SK-N-MC (cell line): ENCODE measurements around the gene ZNF93.
"Not testable (repeated sequence)": the region's sequence is repeated elsewhere in the genome, so short reads cannot be mapped to it uniquely, and the experiment has no call there.

Experiments
- DNase-seq: peaks from one replicate; pipeline ENCODE4 v3.0.0-alpha.2; 2011; ENCODE audit warnings: low read depth, low spot score
- H3K27ac ChIP-seq: fragments of 200-600 bp; sonication (generic); 2 replicates; pipeline ENCODE4 v1.5.1; 2016; ENCODE audit warnings: mixed run types
- H3K36me3 ChIP-seq: fragments of 200-600 bp; sonication (generic); 2 replicates; pipeline ENCODE4 v1.6.1; 2017; ENCODE audit warnings: antibody characterized with exemption, low read length, mixed read lengths; ENCODE audit not compliant: insufficient read depth
- H3K4me3 ChIP-seq: fragments of 200-600 bp; sonication (generic); 2 replicates; pipeline ENCODE4 v1.5.1; 2016
- H3K9ac ChIP-seq: fragments of 200-600 bp; sonication (generic); 2 replicates; pipeline ENCODE4 v1.8.0; 2017; ENCODE audit warnings: mixed run types, mixed read lengths; ENCODE audit not compliant: insufficient read length
- H3K9me3 ChIP-seq: fragments of 200-600 bp; sonication (generic); 2 replicates; pipeline ENCODE4 v1.6.1; 2017; ENCODE audit warnings: low read depth, mild to moderate bottlenecking, antibody characterized with exemption, low read length, moderate library complexity, mixed read lengths
- EZH2 ChIP-seq: fragments of 200-600 bp; sonication (generic); IDR thresholded peaks from one replicate; pipeline ENCODE4 v1.6.1; 2017; ENCODE audit warnings: antibody characterized with exemption
- FOXP2 ChIP-seq: optimal IDR thresholded peaks from 2 replicates; pipeline ENCODE3; 2011; ENCODE audit warnings: mild to moderate bottlenecking, moderate library complexity; ENCODE audit not compliant: insufficient read depth; ENCODE audit errors: extremely low read length, control extremely low read depth
- POLR2AphosphoS5 ChIP-seq: IDR thresholded peaks from 2 replicates; pipeline ENCODE4 v1.6.1; 2012; ENCODE audit warnings: mild to moderate bottlenecking, low read depth, low read length, borderline replicate concordance

ZNF93 gene

DNA sequence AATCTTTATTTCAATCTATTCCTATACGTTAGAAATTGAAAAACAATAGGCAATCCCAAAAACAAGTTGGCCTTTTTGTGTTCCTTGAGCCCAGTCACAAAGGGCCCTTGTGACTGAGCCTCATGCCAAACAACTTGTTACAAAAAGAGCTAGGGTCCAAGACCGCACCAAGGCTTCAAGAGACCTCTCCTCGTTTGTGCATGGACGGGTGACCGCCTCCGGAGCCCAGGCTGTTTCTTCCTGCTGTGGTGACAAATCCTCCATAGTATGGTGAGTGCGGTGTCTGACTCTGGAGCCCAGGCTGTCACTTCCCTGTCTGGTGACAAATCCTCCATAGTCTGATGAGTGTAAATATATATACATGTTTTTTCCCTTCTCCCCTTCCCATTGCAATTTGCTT, 63.7 kb downstream of the ZNF93 start:
- DNase-seq, result no peak
- H3K36me3 ChIP-seq, result no peaks in the 10 kb centered on the region
- TF ChIP-seq EZH2, result no peak
- no peak for TF ChIP-seq POLR2AphosphoS5
- no peak for TF ChIP-seq FOXP2
- no peaks in the 10 kb centered on the region for H3K9me3 ChIP-seq
- H3K27ac ChIP-seq, result no peak overlapping the region
- no peak overlapping the region for H3K4me3 ChIP-seq
- H3K9ac ChIP-seq, result no peak overlapping the region

DNA sequence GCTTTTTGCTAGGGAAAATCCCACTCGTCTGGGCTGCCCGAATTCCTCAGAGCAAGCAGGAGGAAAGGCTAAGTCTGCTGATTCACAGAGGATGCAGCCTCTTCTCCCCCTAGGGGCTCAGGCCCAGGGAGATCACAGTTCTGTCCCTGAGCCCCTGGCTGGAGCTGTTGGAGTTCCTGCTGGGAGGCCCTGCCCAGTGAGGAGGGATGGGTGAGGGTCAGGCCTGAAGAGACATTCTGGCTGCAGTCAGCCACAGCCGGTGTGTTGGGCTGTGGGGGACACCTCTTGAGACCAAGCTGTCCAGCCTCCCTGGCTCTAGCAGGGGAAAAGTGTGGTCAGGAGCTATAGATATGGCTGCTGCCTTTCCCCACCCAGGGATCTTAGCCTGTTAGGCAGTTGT, 65.4 kb downstream of the ZNF93 start:
- not testable (repeated sequence) for DNase-seq, H3K4me3 ChIP-seq, H3K9me3 ChIP-seq, H3K27ac ChIP-seq, H3K36me3 ChIP-seq, H3K9ac ChIP-seq

DNA sequence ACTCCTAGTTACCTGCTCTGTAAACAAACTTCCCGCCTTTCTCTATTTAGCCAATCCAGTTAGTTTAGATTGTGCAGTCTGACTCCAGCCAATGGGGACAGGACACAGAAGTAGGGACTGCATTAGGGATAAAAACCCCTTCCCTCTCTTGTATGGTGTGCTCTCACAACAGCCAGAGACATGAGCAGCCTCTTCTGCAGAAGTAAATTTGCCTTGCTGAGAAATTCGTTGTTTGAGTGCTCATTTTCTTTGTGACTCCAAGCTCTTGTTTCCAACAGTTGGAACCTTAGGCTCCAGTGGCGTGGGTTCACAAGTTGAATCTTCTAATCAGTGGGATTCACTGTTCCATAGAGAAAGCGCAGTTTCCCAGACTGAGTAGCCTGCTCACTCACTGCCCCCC, 66.1 kb downstream of the ZNF93 start:
- H3K36me3 ChIP-seq, result no peaks in the 10 kb centered on the region
- no peaks in the 10 kb centered on the region for H3K9me3 ChIP-seq
- no peak overlapping the region for H3K4me3 ChIP-seq
- no peak for TF ChIP-seq EZH2
- TF ChIP-seq POLR2AphosphoS5, result no peak
- no peak for TF ChIP-seq FOXP2
- DNase-seq, result no peak
- H3K9ac ChIP-seq, result no peak overlapping the region
- H3K27ac ChIP-seq, result no peak overlapping the region
